ENCODE data around the gene PTPRQ. TPM values are rescaled to one million over a fixed set of nuclear protein-coding genes. Genes with fewer than 3 reads are reported as not detected.

The PTPRQ gene
- total and polyA plus RNA-seq, 11 donors, result 0.05 to 4.2 (median 0.20) TPM; not detected in 2

- no peak for ATAC-seq
- intact Hi-C loops (cut with DNase I), result no loop called here
- H3K9me3 ChIP-seq, result no peaks in the 10 kb centered on the region
- H3K4me1 ChIP-seq, result peaks cover 0 to 2% (median 0%) of the 10 kb centered on the region in 12 donors
- H3K27me3 ChIP-seq, result no peaks in the 10 kb centered on the region
- H3K4me3 ChIP-seq, result no peak overlapping the region
- TF ChIP-seq POLR2A (IDR thresholded peaks at IDR 0.05) (no peak), CTCF (IDR thresholded peaks at IDR 0.05) (no peak)
- WGBS, 4 donors, result 70 to 78% (median 72%) methylated on average over 2 of the region's 2 CpGs
- no peak for DNase-seq
- H3K36me3 ChIP-seq, result no peaks in the 10 kb centered on the region
- H3K27ac ChIP-seq, result no peak overlapping the region
Measured at GRCh38 chr12:80697270-80697887, 253.3 kb downstream of the PTPRQ start.

- TF ChIP-seq POLR2A (IDR thresholded peaks at IDR 0.05), result no peak
- no peak for TF ChIP-seq CTCF (IDR thresholded peaks at IDR 0.05)
- Histone ChIP-seq H3K9me3 (no peaks in the 10 kb centered on the region), H3K27me3 (no peaks in the 10 kb centered on the region), H3K27ac (no peak overlapping the region), H3K36me3 (no peaks in the 10 kb centered on the region), H3K4me1 (peaks cover 0 to 11% (median 0%) of the 10 kb centered on the region in 12 donors), H3K4me3 (no peak overlapping the region)
- intact Hi-C loops (cut with DNase I), result no loop called here
- ATAC-seq, result no peak
- 69 to 88% (median 77%) methylated on average over 7 of the region's 7 CpGs for WGBS, 4 donors
- no peak for DNase-seq
Measured at GRCh38 chr12:80698256-80698655, 254.2 kb downstream of the PTPRQ start.

- H3K4me3 ChIP-seq, result no peak overlapping the region
- no peaks in the 10 kb centered on the region for H3K9me3 ChIP-seq
- peaks cover 0 to 11% (median 0%) of the 10 kb centered on the region in 12 donors for H3K4me1 ChIP-seq
- 77 to 84% (median 80%) methylated on average over 7 of the region's 7 CpGs for WGBS, 4 donors
- no peaks in the 10 kb centered on the region for H3K36me3 ChIP-seq
- ATAC-seq (no peak), DNase-seq (no peak)
- intact Hi-C loops (cut with DNase I), result no loop called here
- no peaks in the 10 kb centered on the region for H3K27me3 ChIP-seq
- TF ChIP-seq CTCF (IDR thresholded peaks at IDR 0.05), result no peak
- no peak for TF ChIP-seq POLR2A (IDR thresholded peaks at IDR 0.05)
- H3K27ac ChIP-seq, result no peak overlapping the region
Measured at GRCh38 chr12:80698847-80699542, 255.0 kb downstream of the PTPRQ start.

- TF ChIP-seq CTCF (IDR thresholded peaks at IDR 0.05) (no peak), POLR2A (IDR thresholded peaks at IDR 0.05) (no peak)
- no peaks in the 10 kb centered on the region for H3K27me3 ChIP-seq
- 78 to 88% (median 82%) methylated on average over 2 of the region's 2 CpGs for WGBS, 4 donors
- DNase-seq, result no peak
- peaks cover 0 to 11% (median 1%) of the 10 kb centered on the region in 12 donors for H3K4me1 ChIP-seq
- no peaks in the 10 kb centered on the region for H3K36me3 ChIP-seq
- H3K9me3 ChIP-seq, result no peaks in the 10 kb centered on the region
- intact Hi-C loops (cut with DNase I), result no loop called here
- no peak overlapping the region for H3K4me3 ChIP-seq
- H3K27ac ChIP-seq, result no peak overlapping the region
- ATAC-seq, result no peak
Measured at GRCh38 chr12:80700327-80700726, 256.3 kb downstream of the PTPRQ start.
